CD14-positive monocyte (primary cell): ENCODE measurements around the gene YWHAB. TPM values are rescaled to one million over a fixed set of nuclear protein-coding genes. Genes with fewer than 3 reads are reported as not detected.
A peak's percentile ranks its signal among the peaks of the same experiment; 100 is the strongest.

Experiments used
- DNase-seq, 3 donors: peaks; one replicate each; pipeline ENCODE4 v3.0.0-alpha.2; 2011 to 2022
- H2AFZ ChIP-seq: 2 replicates; pipeline ENCODE4 v1.6.0; 2012; ENCODE audit warnings: mild to moderate bottlenecking, low read depth, low read length, inconsistent platforms; ENCODE audit not compliant: insufficient read depth, poor library complexity, severe bottlenecking
- H3K27ac ChIP-seq, 2 donors: 1 replicate in 1 of 2; 2 replicates in 1 of 2; pipeline ENCODE4 v1.5.1; 2012 to 2013; ENCODE audit warnings: low read length in 2 of 2, control low read depth in 1 of 2, inconsistent platforms in 1 of 2, low read depth in 1 of 2, mild to moderate bottlenecking in 1 of 2
- H3K27me3 ChIP-seq, 2 donors: one replicate each; pipeline versions ENCODE4 v1.6.0 to v1.6.1; 2011 to 2013; ENCODE audit warnings: low read length in 2 of 2; ENCODE audit not compliant: control insufficient read depth in 2 of 2, insufficient read depth in 2 of 2
- H3K36me3 ChIP-seq, 2 donors: replicated peaks in 1 of 2; 1 replicate in 1 of 2; 2 replicates in 1 of 2; pipeline versions ENCODE4 v1.5.1 to v1.6.1; 2012 to 2013; ENCODE audit warnings: low read length in 2 of 2, control low read depth in 1 of 2, inconsistent platforms in 1 of 2, mild to moderate bottlenecking in 1 of 2; ENCODE audit not compliant: insufficient read depth in 2 of 2, control insufficient read depth in 1 of 2
- H3K4me1 ChIP-seq, 2 donors: 1 replicate in 1 of 2; 2 replicates in 1 of 2; pipeline versions ENCODE4 v1.5.1 to v1.6.1; 2012 to 2013; ENCODE audit warnings: low read length in 2 of 2, control low read depth in 1 of 2, inconsistent platforms in 1 of 2, mild to moderate bottlenecking in 1 of 2, moderate library complexity in 1 of 2; ENCODE audit not compliant: insufficient read depth in 2 of 2, control insufficient read depth in 1 of 2
- H3K4me2 ChIP-seq: replicated peaks from 2 replicates; pipeline ENCODE3; 2012; ENCODE audit warnings: low read length, moderate library complexity, mild to moderate bottlenecking; ENCODE audit not compliant: poor library complexity, severe bottlenecking; ENCODE audit errors: extremely low read depth
- H3K4me3 ChIP-seq, 3 experiments: fragments of 200-600 bp in 1 of 3; sonication (generic) in 1 of 3; replicated peaks in 1 of 3; 1 replicate in 2 of 3; 2 replicates in 1 of 3; pipeline ENCODE4 v1.5.1; 2011 to 2013; ENCODE audit warnings: low read length in 3 of 3, mild to moderate bottlenecking in 3 of 3, control low read depth in 2 of 3, low read depth in 2 of 3, inconsistent platforms in 1 of 3, moderate library complexity in 1 of 3
- H3K79me2 ChIP-seq: 2 replicates; pipeline ENCODE4 v1.6.0; 2012; ENCODE audit warnings: mild to moderate bottlenecking, control low read depth, inconsistent platforms, low read length, moderate library complexity; ENCODE audit not compliant: insufficient read depth
- H3K9ac ChIP-seq: 2 replicates; pipeline ENCODE4 v1.6.0; 2017; ENCODE audit warnings: low read length, mild to moderate bottlenecking; ENCODE audit not compliant: insufficient read depth, poor library complexity, severe bottlenecking
- H3K9me3 ChIP-seq, 2 donors: replicated peaks in 1 of 2; 1 replicate in 1 of 2; 2 replicates in 1 of 2; pipeline versions ENCODE4 v1.5.1 to v1.6.1; 2012 to 2013; ENCODE audit warnings: low read length in 2 of 2, control low read depth in 1 of 2; ENCODE audit not compliant: control insufficient read depth in 1 of 2, insufficient read depth in 1 of 2
- H4K20me1 ChIP-seq: 2 replicates; pipeline ENCODE4 v1.6.0; 2012; ENCODE audit warnings: mild to moderate bottlenecking, low read length, control low read depth, moderate library complexity; ENCODE audit not compliant: insufficient read depth
- H3K27ac Mint-ChIP-seq, 7 donors: one replicate each; pipeline ENCODE4 v1.8.0; 2020; ENCODE audit warnings: mild to moderate bottlenecking in 7 of 7, mixed read lengths in 7 of 7, moderate library complexity in 6 of 7, inconsistent platforms in 2 of 7
- H3K27me3 Mint-ChIP-seq, 3 donors: one replicate each; pipeline ENCODE4 v1.8.0; 2021 to 2022; ENCODE audit warnings: low read depth in 3 of 3, mild to moderate bottlenecking in 3 of 3, mixed read lengths in 3 of 3, moderate library complexity in 3 of 3, inconsistent platforms in 1 of 3
- H3K36me3 Mint-ChIP-seq, 2 donors: one replicate each; pipeline ENCODE4 v1.8.0; 2020; ENCODE audit warnings: mixed read lengths in 2 of 2, inconsistent platforms in 1 of 2, mild to moderate bottlenecking in 1 of 2
- H3K4me1 Mint-ChIP-seq: one replicate; pipeline ENCODE4 v1.8.0; 2020; ENCODE audit warnings: mild to moderate bottlenecking, mixed read lengths
- H3K4me3 Mint-ChIP-seq, 2 donors: one replicate each; pipeline ENCODE4 v1.8.0; 2020; ENCODE audit warnings: mild to moderate bottlenecking in 2 of 2, mixed read lengths in 2 of 2, moderate library complexity in 1 of 2
- H3K9me3 Mint-ChIP-seq, 7 donors: one replicate each; pipeline ENCODE4 v1.8.0; 2020 to 2022; ENCODE audit warnings: mixed read lengths in 7 of 7, mild to moderate bottlenecking in 6 of 7, moderate library complexity in 6 of 7, inconsistent platforms in 2 of 7
- WGBS: methylation state at CpG from one replicate; pipeline ENCODE4 v1.1.5; 2013; ENCODE audit warnings: missing lambda C conversion rate; ENCODE audit not compliant: insufficient coverage; 5-methylcytosine and 5-hydroxymethylcytosine counted together
- intact Hi-C, 2 donors: fragments of 100-400 bp; cut with micrococcal nuclease; formaldehyde crosslinking; loops; one replicate each; pipeline versions ENCODE4 v1.15.0 to v1.15.1; 2023
- polyA plus RNA-seq, 3 donors: library from polyadenylated mRNA; depleted of rRNA in 1 of 3; unstranded in 2 of 3; stranded (reverse) in 1 of 3; fragments of 300-500 nt in 2 of 3; fragments of >200 nt in 1 of 3; fragmentation: Illumina TruSeq in 2 of 3; gene quantifications; 1 replicate in 2 of 3; 2 replicates in 1 of 3; pipeline ENCODE4 v1.2.3, GENCODE V29; 2012 to 2021
- TF ChIP-seq, protein P1 (sequence below): fragments of 200-600 bp; IDR thresholded peaks from one replicate; pipeline ENCODE4 v1.8.0; 2022; ENCODE audit warnings: antibody characterized with exemption, mild to moderate bottlenecking

Gene YWHAB
- polyA plus RNA-seq, 3 donors, result 126 to 654 (median 504) TPM

GRCh38 chr20:44911264-44911921 lies 25.9 kb downstream of the YWHAB start:
- intact Hi-C loops, result no loop called here
- H3K27me3 ChIP-seq, result no peaks in the 10 kb centered on the region
- no peak overlapping the region for H3K9ac ChIP-seq
- Mint-ChIP-seq H3K36me3 (peaks cover 37 to 39% of the 10 kb centered on the region in 2 donors), H3K27ac (no peak overlapping the region), H3K4me3 (no peak overlapping the region), H3K9me3 (no peaks in the 10 kb centered on the region), H3K4me1 (peaks cover 30% of the 10 kb centered on the region), H3K27me3 (no peaks in the 10 kb centered on the region)
- H3K36me3 ChIP-seq, result peaks cover 16 to 26% of the 10 kb centered on the region in 2 donors
- H3K27ac ChIP-seq, result no peak overlapping the region
- TF ChIP-seq, protein P1, sequence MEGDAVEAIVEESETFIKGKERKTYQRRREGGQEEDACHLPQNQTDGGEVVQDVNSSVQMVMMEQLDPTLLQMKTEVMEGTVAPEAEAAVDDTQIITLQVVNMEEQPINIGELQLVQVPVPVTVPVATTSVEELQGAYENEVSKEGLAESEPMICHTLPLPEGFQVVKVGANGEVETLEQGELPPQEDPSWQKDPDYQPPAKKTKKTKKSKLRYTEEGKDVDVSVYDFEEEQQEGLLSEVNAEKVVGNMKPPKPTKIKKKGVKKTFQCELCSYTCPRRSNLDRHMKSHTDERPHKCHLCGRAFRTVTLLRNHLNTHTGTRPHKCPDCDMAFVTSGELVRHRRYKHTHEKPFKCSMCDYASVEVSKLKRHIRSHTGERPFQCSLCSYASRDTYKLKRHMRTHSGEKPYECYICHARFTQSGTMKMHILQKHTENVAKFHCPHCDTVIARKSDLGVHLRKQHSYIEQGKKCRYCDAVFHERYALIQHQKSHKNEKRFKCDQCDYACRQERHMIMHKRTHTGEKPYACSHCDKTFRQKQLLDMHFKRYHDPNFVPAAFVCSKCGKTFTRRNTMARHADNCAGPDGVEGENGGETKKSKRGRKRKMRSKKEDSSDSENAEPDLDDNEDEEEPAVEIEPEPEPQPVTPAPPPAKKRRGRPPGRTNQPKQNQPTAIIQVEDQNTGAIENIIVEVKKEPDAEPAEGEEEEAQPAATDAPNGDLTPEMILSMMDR, result peak; percentile 61
- peak in 2 of 3 donors; percentile 35 to 36 for DNase-seq
- H3K4me3 ChIP-seq, result no peak overlapping the region
- H3K4me2 ChIP-seq, result no peak overlapping the region
- H4K20me1 ChIP-seq, result peaks cover 36% of the 10 kb centered on the region
- H2AFZ ChIP-seq, result no peak overlapping the region
- peaks cover 2% of the 10 kb centered on the region for H3K79me2 ChIP-seq
- no peaks in the 10 kb centered on the region for H3K9me3 ChIP-seq
- 75% methylated on average over 4 of the region's 21 CpGs for WGBS
- peaks cover 19 to 24% of the 10 kb centered on the region in 2 donors for H3K4me1 ChIP-seq

- Histone ChIP-seq H3K4me2 (no peak overlapping the region), H2AFZ (no peak overlapping the region), H3K79me2 (peaks cover 2% of the 10 kb centered on the region), H3K9me3 (no peaks in the 10 kb centered on the region), H3K4me3 (no peak overlapping the region), H4K20me1 (peaks cover 28% of the 10 kb centered on the region), H3K27me3 (no peaks in the 10 kb centered on the region), H3K27ac (no peak overlapping the region), H3K4me1 (peaks cover 19 to 24% of the 10 kb centered on the region in 2 donors), H3K36me3 (peaks cover 8 to 26% of the 10 kb centered on the region in 2 donors), H3K9ac (no peak overlapping the region)
- intact Hi-C loops, result no loop called here
- Mint-ChIP-seq H3K4me1 (peaks cover 30% of the 10 kb centered on the region), H3K27ac (no peak overlapping the region), H3K4me3 (no peak overlapping the region), H3K36me3 (peaks cover 37 to 38% of the 10 kb centered on the region in 2 donors), H3K9me3 (no peaks in the 10 kb centered on the region), H3K27me3 (no peaks in the 10 kb centered on the region)
- no peak for DNase-seq
- 100% methylated on average over 1 of the region's 2 CpGs for WGBS
- TF ChIP-seq, protein P1, result no peak
Observed at GRCh38 chr20:44912189-44912588, 26.7 kb downstream of the YWHAB start.
